H1 (cell line): ENCODE data around the gene GNG12. TPM values are rescaled to one million over a fixed set of nuclear protein-coding genes. Genes with fewer than 3 reads are reported as not detected.

Source experiments
- POLR2AphosphoS5 ChIP-seq: IDR thresholded peaks from 2 replicates; pipeline ENCODE4 v1.6.1; 2011; ENCODE audit warnings: low read depth, low read length
- SIX5 ChIP-seq: IDR thresholded peaks from 2 replicates; pipeline ENCODE4 v1.6.1; 2011; ENCODE audit warnings: mild to moderate bottlenecking, low read depth, low read length
- SP4 ChIP-seq: IDR thresholded peaks from 2 replicates; pipeline ENCODE4 v1.6.1; 2012; ENCODE audit warnings: low read length, inconsistent platforms
- polyA plus RNA-seq, 7 experiments: library from polyadenylated mRNA; depleted of rRNA in 3 of 7; stranded (reverse) in 5 of 7; unstranded in 2 of 7; fragments of >200 nt in 5 of 7; fragments of 200-250 nt in 2 of 7; gene quantifications; 1 replicate in 5 of 7; 2 replicates in 1 of 7; 4 replicates in 1 of 7; pipeline versions ENCODE4 v1.2.1 to v1.2.3, GENCODE V29; 2011 to 2013; ENCODE audit warnings: missing spikeins in 2 of 7, mixed read lengths in 2 of 7
- total RNA-seq: library from RNA; stranded (reverse); fragmentation: NEBNext Ultra II Directional; extraction: Animal tissue kit (Norgen Biotek cat#: 25700); gene quantifications from 2 replicates; pipeline ENCODE4 v1.2.1, GENCODE V29; 2021

GNG12 gene
- total and polyA plus RNA-seq, 2 of the 8 experiments (the other 6 are each of a cell fraction or from before 2014, with no cell fraction given), result 11.4 to 35.8 TPM

DNA sequence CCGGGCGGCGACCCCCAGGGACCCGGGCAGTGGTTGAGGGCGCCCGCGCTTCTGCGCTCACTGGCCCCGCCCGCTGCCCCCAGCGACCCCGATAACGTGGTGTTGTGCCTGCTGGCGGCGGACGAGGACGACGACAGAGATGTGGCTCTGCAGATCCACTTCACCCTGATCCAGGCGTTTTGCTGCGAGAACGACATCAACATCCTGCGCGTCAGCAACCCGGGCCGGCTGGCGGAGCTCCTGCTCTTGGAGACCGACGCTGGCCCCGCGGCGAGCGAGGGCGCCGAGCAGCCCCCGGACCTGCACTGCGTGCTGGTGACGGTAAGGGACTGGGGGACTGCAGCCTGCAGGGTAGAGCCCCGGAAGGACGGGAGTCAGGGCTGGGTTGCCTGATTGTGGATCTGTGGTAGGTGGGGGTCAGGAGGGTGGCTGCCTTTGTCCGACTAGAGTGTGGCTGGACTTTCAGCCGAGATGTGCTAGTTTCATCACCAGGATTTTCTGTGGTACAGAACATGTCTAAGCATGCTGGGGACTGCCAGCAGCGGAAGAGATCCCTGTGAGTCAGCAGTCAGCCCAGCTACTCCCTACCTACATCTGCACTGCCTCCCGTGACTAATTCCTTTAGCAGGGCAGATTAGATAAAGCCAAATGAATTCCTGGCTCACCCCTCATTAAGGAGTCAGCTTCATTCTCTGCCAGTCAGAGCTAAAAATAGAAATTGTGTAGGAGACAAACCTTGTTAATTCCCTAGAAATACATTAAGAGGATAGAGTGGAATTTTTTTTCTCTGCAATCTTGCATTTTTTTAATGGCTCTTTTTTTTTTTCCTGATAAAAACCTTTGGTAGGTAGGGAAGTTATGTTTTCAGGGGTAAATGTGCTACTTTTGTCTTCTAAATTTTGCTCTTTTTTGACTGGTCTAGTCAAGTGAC is 146.7 kb downstream of the GNG12 start (continued):
- TF ChIP-seq SIX5, result no peak
- TF ChIP-seq POLR2AphosphoS5, result 0 out of 2 replicates have a peak, but pooled peaks have one; percentile 13
- TF ChIP-seq SP4, result no peak
